GM23248 (cell line): Measurements from ENCODE around the gene CLDN11.

Experiments
- EZH2 ChIP-seq: fragments of 200-600 bp; sonication (generic); IDR thresholded peaks from 2 replicates; pipeline ENCODE4 v1.6.1; 2018; ENCODE audit warnings: antibody characterized with exemption, mild to moderate bottlenecking; ENCODE audit not compliant: insufficient read depth, poor library complexity, severe bottlenecking
- EZH2phosphoT487 ChIP-seq: fragments of 200-600 bp; sonication (generic); IDR thresholded peaks from 2 replicates; pipeline ENCODE4 v1.6.1; 2018; ENCODE audit warnings: antibody characterized with exemption, moderate library complexity, mild to moderate bottlenecking, low read depth; ENCODE audit not compliant: insufficient read depth

DNA sequence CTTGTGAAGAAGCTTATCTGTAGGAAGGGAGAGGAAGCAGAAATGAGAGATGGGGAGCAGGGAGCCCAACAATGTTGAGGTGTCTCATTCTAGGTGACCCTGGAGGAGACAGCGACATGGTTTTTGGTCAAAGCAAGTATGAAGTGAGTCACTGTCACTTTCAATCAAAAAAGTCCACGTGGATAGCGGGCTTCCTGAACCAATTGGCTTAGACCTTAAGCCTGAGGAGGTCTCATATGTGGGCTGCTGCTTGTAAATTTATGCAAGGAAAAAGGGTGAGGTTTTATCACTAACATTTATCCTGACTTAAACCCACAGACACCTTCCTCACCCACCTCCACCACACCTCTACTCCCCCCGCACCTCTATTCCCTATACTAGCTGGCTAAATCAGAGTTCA lies 22.7 kb downstream of the CLDN11 start:
- TF ChIP-seq EZH2 (no peak), EZH2phosphoT487 (no peak)
